ENCODE measurements around the gene TACC2. TPM values are rescaled to one million over a fixed set of nuclear protein-coding genes. Genes with fewer than 3 reads are reported as not detected.
"Not testable (repeated sequence)": the region's sequence is repeated elsewhere in the genome, so short reads cannot be mapped to it uniquely, and the experiment has no call there.

TACC2 gene
- total RNA-seq, 1 donor from 2014 or later, result 32.2 TPM

- no peak overlapping the region for H3K27ac Mint-ChIP-seq (ENCODE audit: unreplicated experiment)
These were observed 113.3 kb downstream of the TACC2 start for GRCh38 chr10:122102146-122102868.

DNA sequence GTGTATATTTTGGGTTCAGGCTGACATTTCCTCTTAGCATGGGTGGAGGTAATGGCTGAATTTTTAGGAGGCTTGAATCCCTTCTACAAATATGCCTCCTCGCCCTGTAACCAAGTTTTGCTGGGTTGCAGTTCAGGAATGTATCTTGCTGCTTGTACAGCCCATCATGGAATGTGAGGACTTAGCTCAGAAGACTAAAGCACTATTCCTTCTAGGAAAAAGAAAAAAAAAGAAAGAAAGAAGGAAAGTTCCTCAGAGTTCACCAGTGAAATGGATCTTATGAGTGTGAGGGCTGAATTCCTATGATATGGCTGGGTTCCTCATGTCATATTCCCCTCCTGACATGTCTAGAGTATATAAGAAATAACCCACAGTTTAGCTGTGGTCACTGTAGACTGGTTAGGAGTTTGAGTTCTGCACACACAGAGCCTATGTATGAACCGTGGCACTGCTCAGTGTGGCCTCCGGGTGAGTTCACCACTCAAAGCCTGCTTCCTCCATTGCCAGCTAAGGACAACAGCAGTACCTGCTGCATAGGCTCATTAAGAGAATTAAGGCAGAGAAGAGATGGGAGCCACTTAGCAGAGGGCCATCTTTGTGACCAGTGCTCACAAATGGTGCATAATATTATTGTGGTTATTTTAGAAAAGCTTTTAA, 114.0 kb downstream of the TACC2 start:
- Mint-ChIP-seq H3K4me3 (ENCODE audit: unreplicated experiment) (no peak overlapping the region), H3K4me1 (ENCODE audit: unreplicated experiment) (no peaks in the 10 kb centered on the region), H3K27me3 (ENCODE audit: unreplicated experiment) (peaks cover 5% of the 10 kb centered on the region), H3K27ac (ENCODE audit: unreplicated experiment) (no peak overlapping the region), H3K9me3 (ENCODE audit: unreplicated experiment) (no peaks in the 10 kb centered on the region), H3K36me3 (ENCODE audit: low read depth, unreplicated experiment) (no peaks in the 10 kb centered on the region)
- no peak for DNase-seq (ENCODE audit: low spot score)
- no peak for TF ChIP-seq CTCF (IDR thresholded peaks at IDR 0.05; ENCODE audit: unreplicated experiment)

More at GRCh38 chr10:122102146-122102868, 113.3 kb downstream of the TACC2 start:
- Mint-ChIP-seq H3K27me3 (ENCODE audit: unreplicated experiment) (peaks cover 7% of the 10 kb centered on the region), H3K36me3 (ENCODE audit: low read depth, unreplicated experiment) (no peaks in the 10 kb centered on the region), H3K9me3 (ENCODE audit: unreplicated experiment) (no peaks in the 10 kb centered on the region), H3K4me3 (ENCODE audit: unreplicated experiment) (no peak overlapping the region), H3K4me1 (ENCODE audit: unreplicated experiment) (no peaks in the 10 kb centered on the region)
- TF ChIP-seq CTCF (IDR thresholded peaks at IDR 0.05; ENCODE audit: unreplicated experiment), result no peak
- no peak for DNase-seq (ENCODE audit: low spot score)

DNA sequence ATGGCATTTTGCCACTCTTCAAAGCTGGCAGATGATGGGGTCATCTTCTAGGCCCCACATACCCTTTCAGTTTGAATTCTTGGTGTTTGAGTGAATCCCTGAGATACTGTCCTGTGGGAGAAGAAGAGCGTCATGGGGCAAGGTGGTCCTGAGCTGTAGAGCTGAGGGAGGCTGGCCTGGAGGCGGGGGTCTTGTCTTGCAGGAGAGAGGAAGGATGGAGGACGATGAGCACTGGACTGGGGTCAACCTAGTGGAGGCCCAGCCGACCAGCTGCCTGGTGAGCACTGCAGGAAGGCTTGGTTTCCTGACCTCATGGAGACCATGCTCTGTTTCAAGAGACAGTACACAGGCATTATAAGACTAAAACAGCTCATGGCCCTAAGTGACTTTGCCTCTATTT, 114.6 kb downstream of the TACC2 start:
- TF ChIP-seq CTCF (IDR thresholded peaks at IDR 0.05; ENCODE audit: unreplicated experiment), result no peak
- Mint-ChIP-seq H3K27me3 (ENCODE audit: unreplicated experiment) (peaks cover 5% of the 10 kb centered on the region), H3K36me3 (ENCODE audit: low read depth, unreplicated experiment) (no peaks in the 10 kb centered on the region), H3K4me1 (ENCODE audit: unreplicated experiment) (no peaks in the 10 kb centered on the region), H3K4me3 (ENCODE audit: unreplicated experiment) (no peak overlapping the region), H3K9me3 (ENCODE audit: unreplicated experiment) (no peaks in the 10 kb centered on the region), H3K27ac (ENCODE audit: unreplicated experiment) (no peak overlapping the region)
- no peak for DNase-seq (ENCODE audit: low spot score)

DNA sequence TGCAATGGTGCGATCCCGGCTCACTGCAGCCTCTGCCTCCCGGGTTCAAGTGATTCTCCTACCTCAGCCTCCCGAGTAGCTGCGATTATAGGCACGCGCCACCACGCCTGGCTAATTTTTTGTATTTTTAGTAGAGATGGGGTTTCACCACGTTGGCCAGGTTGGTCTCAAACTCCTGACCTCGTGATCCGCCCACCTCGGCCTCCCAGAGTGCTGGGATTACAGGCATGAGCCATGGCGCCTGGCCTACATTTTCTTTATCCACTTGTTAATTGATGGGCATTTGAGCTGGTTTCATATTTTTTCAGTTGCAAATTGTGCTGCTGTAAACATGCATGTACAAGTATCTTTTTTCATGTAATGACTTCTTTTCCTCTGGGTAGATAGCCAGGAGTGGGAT, 119.8 kb downstream of the TACC2 start:
- H3K4me1 Mint-ChIP-seq (ENCODE audit: unreplicated experiment); DNase-seq (ENCODE audit: low spot score); H3K9me3 Mint-ChIP-seq (ENCODE audit: unreplicated experiment); H3K27me3 Mint-ChIP-seq (ENCODE audit: unreplicated experiment); H3K27ac Mint-ChIP-seq (ENCODE audit: unreplicated experiment); H3K4me3 Mint-ChIP-seq (ENCODE audit: unreplicated experiment); H3K36me3 Mint-ChIP-seq (ENCODE audit: low read depth, unreplicated experiment): not testable (repeated sequence)

- H3K9me3 Mint-ChIP-seq (ENCODE audit: unreplicated experiment), result no peaks in the 10 kb centered on the region
- H3K4me1 Mint-ChIP-seq (ENCODE audit: unreplicated experiment), result peaks cover 24% of the 10 kb centered on the region
- DNase-seq (ENCODE audit: low spot score), result no peak
- no peak for TF ChIP-seq CTCF (IDR thresholded peaks at IDR 0.05; ENCODE audit: unreplicated experiment)
- H3K36me3 Mint-ChIP-seq (ENCODE audit: low read depth, unreplicated experiment), result no peaks in the 10 kb centered on the region
- H3K27ac Mint-ChIP-seq (ENCODE audit: unreplicated experiment), result peak overlapping the region; percentile 5
- H3K27me3 Mint-ChIP-seq (ENCODE audit: unreplicated experiment), result peaks cover 10% of the 10 kb centered on the region
- H3K4me3 Mint-ChIP-seq (ENCODE audit: unreplicated experiment), result peak overlapping the region; percentile 86
These were observed 123.2 kb downstream of the TACC2 start for GRCh38 chr10:122112021-122112616.
